GM23338 (cell line): ENCODE measurements around the gene NPAT.
"Not testable (repeated sequence)": the region's sequence is repeated elsewhere in the genome, so short reads cannot be mapped to it uniquely, and the experiment has no call there.

Experiments
- CREB1 ChIP-seq: fragments of 250-450 bp; sonication (Bioruptor Pico); IDR thresholded peaks from 2 replicates; pipeline ENCODE4 v1.5.0; 2020; ENCODE audit warnings: low read depth, mild to moderate bottlenecking, moderate library complexity
- CTCF ChIP-seq, 2 experiments: fragments of 200-600 bp in 1 of 2; sonication (generic) in 1 of 2; conservative IDR thresholded peaks; 2 replicates each; pipeline versions ENCODE4 v1.5.1 to v1.6.1; 2016 to 2017; ENCODE audit warnings: antibody characterized with exemption in 2 of 2, low read depth in 2 of 2, mild to moderate bottlenecking in 2 of 2, moderate library complexity in 1 of 2
- ETS1 ChIP-seq: IDR thresholded peaks from 2 replicates; pipeline ENCODE4 v1.6.1; 2016; ENCODE audit warnings: antibody characterized with exemption
- EZH2 ChIP-seq: fragments of 200-600 bp; sonication (generic); IDR thresholded peaks from one replicate; pipeline ENCODE4 v1.8.0; 2017; ENCODE audit warnings: antibody characterized with exemption, mild to moderate bottlenecking, low read depth; ENCODE audit not compliant: unreplicated experiment
- EZH2phosphoT487 ChIP-seq: fragments of 200-600 bp; sonication (generic); IDR thresholded peaks from one replicate; pipeline ENCODE4 v1.8.1; 2018; ENCODE audit warnings: antibody characterized with exemption; ENCODE audit not compliant: unreplicated experiment
- JUNB ChIP-seq: IDR thresholded peaks from one replicate; pipeline ENCODE4 v1.6.1; 2016; ENCODE audit warnings: antibody characterized with exemption; ENCODE audit not compliant: unreplicated experiment
- NANOG ChIP-seq: IDR thresholded peaks from 2 replicates; pipeline ENCODE4 v1.6.1; 2016; ENCODE audit warnings: antibody characterized with exemption, borderline replicate concordance
- POLR2AphosphoS5 ChIP-seq: IDR thresholded peaks from 2 replicates; pipeline ENCODE4 v1.6.1; 2016; ENCODE audit warnings: antibody characterized with exemption, low read depth
- REST ChIP-seq: IDR thresholded peaks from one replicate; pipeline ENCODE4 v1.6.1; 2018; ENCODE audit warnings: antibody characterized with exemption; ENCODE audit not compliant: unreplicated experiment
- STAT1 ChIP-seq: IDR thresholded peaks from one replicate; pipeline ENCODE4 v1.6.1; 2016; ENCODE audit warnings: antibody characterized with exemption; ENCODE audit not compliant: unreplicated experiment
- ZNF114 ChIP-seq: fragments of 250-450 bp; sonication (Bioruptor Pico); IDR thresholded peaks from 2 replicates; pipeline ENCODE4 v1.5.0; 2020; ENCODE audit warnings: mild to moderate bottlenecking, moderate library complexity
- ZNF331 ChIP-seq: fragments of 250-450 bp; sonication (Bioruptor Pico); IDR thresholded peaks from 2 replicates; pipeline ENCODE4 v1.5.0; 2020; ENCODE audit warnings: low read depth, mild to moderate bottlenecking, moderate library complexity
- ZNF462 ChIP-seq: fragments of 250-450 bp; sonication (Bioruptor Pico); IDR thresholded peaks from 2 replicates; pipeline ENCODE4 v1.5.0; 2020; ENCODE audit warnings: mild to moderate bottlenecking, moderate library complexity

- not testable (repeated sequence) for TF ChIP-seq POLR2AphosphoS5; CTCF (conservative IDR thresholded peaks at IDR 0.05; ENCODE audit: low read depth in 2 of 2); ZNF114 (CRISPR knock-in tag); REST; CREB1 (CRISPR knock-in tag); EZH2; EZH2phosphoT487; JUNB; ZNF331 (CRISPR knock-in tag); ZNF462; ETS1; NANOG; STAT1
Observed at GRCh38 chr11:108120936-108121273, 101.5 kb downstream of the NPAT start.
